ENCODE data around the gene BCL2L13.

Gene BCL2L13, protein sequence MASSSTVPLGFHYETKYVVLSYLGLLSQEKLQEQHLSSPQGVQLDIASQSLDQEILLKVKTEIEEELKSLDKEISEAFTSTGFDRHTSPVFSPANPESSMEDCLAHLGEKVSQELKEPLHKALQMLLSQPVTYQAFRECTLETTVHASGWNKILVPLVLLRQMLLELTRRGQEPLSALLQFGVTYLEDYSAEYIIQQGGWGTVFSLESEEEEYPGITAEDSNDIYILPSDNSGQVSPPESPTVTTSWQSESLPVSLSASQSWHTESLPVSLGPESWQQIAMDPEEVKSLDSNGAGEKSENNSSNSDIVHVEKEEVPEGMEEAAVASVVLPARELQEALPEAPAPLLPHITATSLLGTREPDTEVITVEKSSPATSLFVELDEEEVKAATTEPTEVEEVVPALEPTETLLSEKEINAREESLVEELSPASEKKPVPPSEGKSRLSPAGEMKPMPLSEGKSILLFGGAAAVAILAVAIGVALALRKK

DNA sequence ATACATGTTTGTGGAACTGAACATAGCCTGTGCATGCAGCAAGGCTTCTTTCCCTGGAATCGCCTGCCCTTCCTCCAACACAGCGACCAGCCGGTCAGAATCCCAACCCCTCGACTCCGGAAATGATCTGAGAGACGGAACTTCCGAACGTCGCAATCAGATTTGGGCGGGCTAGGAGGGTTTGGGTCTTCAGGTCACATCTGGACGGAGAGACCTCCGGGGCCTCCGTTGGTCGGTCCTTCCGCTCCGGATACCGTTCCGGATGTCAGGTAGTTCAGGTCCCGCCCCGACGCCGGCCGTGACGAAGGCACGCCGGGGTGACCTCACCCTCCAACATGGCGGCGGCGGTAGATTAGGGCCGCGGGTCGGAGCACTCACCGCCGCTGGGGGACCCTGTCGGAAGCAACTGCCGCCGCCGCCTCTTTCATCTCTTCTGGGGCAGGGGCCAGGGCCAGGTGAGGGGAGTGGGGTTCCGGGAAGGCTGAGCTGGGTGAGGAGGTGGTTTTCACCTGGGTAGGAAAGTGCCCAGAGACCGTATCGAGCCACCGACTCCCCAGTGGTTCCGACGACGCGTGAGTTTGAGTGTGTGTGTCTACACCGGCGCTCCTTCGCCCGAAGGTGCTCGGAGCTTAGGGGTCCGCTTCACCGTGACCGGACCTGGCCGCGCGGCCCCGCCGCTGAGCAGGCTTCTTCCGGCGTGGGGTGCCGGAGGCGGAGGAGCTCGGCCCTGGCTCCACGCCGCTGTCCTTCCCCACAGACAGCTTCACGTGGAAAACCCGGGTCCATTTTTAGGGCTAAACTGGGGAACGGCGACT is at the start of gene BCL2L13:
TSS of gene BCL2L13 (plus strand) at position 326 of the 815 bp plus-strand sequence. CDS start 16,955 bp downstream, outside the sequence.
- DNase-seq, result peak; percentile 96

- DNase-seq, result no peak
Measured at GRCh38 chr22:17589810-17590375, 48.7 kb upstream of the BCL2L13 start.

GRCh38 chr22:17590586-17590985 is 48.0 kb upstream of the BCL2L13 start:
- DNase-seq, result no peak

DNA sequence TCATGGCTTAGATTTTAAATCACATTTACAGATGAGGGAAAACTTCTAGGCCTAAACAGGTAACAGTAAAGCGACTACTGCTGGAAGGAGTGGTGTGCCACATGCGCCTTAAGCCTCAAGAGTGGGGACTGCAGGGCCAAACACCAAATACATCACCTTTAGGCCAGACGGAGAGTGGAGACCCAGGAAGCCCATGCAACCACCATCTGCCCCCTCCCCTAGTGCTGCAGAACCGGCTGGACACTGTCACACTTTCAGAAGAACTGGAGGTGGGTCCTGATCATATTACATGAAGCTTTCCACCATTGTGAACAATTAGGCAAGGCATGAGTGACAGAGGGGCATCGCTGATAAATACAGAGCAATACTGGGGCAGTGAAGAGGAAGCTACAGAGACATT is 46.4 kb upstream of the BCL2L13 start:
- no peak for DNase-seq

DNA sequence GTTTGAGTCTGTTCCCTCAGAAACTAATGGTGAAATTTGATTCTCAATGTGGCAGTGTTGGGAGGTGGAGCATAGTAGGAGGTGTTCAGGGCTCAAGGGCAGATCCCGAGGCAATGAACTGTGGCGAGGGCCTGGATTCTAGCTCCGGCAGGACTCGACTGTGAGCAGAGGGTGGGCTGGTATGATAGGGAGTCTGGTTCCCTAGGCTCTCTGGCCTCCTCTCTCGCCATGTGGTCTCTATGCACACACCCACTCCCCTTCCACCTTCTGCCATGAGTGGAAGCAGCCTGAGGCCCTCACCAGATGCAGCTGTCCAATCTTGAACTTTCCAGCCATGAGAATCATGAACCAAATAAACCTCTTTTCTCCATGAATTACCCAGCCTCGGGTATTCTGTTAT is 42.3 kb upstream of the BCL2L13 start:
- DNase-seq, result no peak

DNA sequence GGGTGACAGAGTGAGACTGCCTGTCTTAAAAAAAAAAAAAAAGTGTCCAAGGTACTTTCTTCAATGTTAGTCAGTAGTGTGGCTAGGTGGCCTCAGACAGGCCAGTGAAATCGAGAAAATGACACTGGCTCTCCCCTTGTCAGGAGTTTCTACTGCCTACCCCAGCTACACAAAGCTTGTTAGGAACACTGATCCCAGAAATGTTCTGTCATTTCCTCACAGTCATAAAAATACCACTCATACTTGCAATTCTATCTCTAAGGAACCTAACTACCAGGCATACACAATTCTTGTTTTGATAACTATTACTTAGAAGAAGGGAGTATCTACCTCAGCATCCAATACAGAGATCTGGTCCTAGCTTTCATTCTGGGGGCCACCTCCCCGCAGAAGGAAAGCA is 41.3 kb upstream of the BCL2L13 start:
- no peak for DNase-seq

DNA sequence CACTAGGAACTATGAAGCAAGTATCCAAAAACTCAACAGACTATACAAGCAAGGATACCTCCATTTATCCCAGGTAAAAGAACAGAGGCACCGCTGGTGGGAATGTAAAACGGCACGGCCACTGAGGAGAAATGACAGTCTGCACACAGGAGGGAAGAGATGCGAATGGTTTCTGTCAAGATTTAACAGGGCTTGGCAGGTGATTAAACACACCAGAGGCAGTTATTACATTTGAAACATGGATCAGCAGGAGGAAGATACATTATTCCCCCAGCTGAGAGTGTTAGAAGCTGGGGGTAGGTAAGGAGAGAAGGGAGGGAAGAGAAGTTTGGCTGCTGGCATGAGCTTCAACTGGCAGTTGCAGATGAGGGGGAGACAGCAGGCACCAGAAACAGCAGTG is 40.2 kb upstream of the BCL2L13 start:
- no peak for DNase-seq

GRCh38 chr22:17601031-17601430 is 37.5 kb upstream of the BCL2L13 start:
- no peak for DNase-seq

DNA sequence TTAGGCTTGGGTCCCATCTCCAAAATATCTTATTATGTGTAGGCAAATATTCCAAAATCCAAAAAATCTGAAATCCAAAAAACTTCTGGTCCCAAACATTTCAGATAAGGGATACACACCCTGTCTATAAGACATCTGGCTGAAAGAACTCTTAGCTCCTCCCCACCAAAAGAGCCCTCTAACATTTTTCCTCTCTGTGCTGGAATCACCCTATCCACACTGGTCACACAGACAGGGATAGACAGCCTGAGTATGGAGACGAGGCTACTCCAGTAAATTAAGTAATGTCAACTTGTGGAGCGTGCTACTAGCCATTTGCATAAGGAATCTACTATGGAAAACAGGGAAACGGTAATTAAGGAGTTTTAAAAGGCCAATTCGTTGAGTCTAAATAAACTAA is 34.9 kb upstream of the BCL2L13 start:
- no peak for DNase-seq

GRCh38 chr22:17606496-17606895 is 32.1 kb upstream of the BCL2L13 start:
- DNase-seq, result no peak

- DNase-seq, result no peak
Measured at GRCh38 chr22:17607891-17608521, 30.6 kb upstream of the BCL2L13 start.

GRCh38 chr22:17612057-17612456 is 26.5 kb upstream of the BCL2L13 start:
- no peak for DNase-seq

DNA sequence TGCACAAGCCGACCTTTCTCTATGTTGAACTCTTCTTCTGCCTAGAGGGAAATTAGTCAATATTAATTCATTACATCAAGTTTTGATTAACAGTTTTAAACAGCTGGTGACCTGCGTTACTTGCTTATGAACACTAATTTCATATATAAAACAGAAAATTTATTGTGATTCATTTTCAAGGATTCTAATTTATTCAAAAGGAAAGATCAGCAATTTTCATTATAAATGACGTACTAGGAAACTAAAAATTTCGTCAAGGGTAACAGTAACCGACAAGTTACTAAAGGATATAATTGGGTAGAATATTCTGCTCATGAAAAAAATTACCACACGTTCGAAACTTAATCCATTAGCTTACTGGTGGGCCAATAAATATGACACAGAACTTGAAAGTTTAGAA is 25.3 kb upstream of the BCL2L13 start:
- no peak for DNase-seq

- no peak for DNase-seq
Measured at GRCh38 chr22:17627961-17628405, 10.6 kb upstream of the BCL2L13 start.

DNA sequence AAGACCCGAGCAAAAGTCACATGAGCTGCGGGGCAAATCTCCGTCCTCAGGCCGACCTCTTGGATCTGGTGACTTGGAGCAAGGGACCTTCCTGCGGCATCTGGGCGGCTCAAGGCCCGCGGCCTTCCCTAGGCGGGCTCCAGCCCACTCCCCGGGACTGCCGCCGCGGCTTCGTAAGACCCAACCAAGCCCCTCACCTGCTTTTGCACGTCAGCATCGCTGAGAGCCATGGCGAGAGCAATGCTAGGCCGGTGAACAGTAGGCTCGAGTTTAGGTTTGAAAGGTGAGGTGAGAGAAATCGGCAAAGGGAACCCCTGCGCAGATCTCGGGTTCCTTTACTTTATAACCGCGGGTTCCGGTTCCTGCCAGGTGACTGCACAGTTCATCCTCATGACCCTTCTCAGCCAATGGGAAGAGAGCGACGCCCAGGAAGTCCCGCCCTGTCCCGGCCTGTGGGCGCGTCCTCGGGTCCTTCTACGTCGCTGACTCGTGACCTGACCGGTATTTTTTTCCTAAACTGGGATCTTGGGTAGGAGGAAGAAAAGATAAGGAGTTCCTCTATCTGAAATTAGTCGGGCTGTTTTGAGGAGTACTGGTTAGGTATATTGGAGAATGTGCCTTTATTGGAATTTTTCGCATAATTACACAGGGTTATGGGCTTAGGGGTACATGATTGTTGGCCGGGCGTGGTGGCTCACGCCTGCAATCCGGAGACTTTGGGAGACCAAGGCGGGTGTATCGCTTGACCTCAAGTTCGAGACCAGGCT is 10.0 kb upstream of the BCL2L13 start, which contains the start of gene ATP6V1E1:
TSS of gene ATP6V1E1 (minus strand) at position 344 of the 767 bp plus-strand sequence. CDS start at position 230, 114 bp downstream.
- DNase-seq, result peak; percentile 99

DNA sequence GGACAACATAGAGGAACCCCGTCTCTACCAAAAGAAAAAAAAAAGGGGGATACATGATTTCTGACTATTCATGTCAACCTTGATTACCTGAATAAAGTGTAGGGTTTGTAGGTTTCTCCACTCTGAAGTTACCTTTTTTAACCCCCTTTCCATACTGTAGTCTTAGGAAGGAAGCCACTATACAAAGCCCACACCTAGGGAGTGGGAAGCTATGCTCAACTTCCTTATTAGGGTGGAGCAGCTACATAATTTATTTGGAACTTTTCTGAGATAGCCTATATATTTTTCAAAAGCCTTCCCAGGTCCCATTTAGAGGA is 9.4 kb upstream of the BCL2L13 start:
- DNase-seq, result no peak

DNA sequence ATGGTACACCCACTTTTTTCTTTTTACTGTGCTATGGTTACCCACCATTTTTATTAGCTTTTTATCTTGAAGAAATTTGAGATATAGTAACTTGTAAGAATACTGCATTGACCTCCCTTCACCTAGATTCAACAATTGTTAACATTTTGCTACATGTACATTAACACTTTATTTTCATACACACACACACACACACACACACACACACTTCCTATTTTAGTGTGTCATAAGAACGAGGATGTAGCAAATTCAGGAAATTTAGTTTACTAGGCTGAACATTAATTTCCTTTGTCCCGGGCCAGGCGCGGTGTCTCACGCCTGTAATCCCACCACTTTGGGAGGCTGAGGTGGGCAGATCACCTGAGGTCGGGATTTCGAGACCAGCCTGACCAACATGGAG is 8.9 kb upstream of the BCL2L13 start:
- no peak for DNase-seq

DNA sequence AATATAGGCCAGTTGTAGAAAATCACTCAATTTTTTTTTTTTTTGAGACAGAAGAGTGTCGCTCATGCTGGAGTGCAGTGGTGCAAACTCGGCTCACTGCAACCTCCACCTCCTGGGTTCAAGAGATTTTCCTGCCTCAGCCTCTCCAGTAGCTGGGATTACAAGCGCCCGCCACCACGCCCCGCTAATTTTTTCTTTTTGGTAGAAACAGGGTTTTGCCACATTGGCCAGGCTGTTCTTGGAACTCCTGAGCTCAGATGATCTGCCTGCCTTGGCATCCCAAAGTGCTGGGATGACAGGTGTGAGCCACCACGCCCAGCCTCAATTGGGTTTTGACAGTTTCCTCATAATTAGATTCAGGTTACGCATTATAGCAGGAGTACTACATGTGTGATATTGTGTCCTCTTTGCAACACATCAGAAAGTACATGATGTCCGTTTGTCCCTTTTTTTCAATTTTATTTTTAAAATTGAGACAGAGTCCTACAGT is 7.4 kb upstream of the BCL2L13 start:
- DNase-seq, result no peak

GRCh38 chr22:17633217-17633997 is 5.2 kb upstream of the BCL2L13 start:
- DNase-seq, result peak; percentile 89

DNA sequence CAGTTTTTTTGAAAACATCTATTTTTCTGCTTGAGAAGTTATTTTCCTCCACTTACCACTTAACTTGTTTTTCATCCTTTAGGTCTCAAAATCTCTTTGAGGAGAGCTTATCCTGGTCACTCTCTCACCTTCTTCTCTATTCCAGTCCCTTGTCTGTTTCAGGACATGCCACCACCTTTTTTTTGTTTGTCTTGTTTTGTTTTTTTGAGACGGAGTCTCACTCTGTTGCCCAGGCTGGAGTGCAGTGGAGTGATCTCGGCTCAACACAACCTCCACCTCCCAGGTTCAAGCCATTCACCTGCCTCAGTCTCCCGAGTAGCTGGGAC is 4.6 kb upstream of the BCL2L13 start:
- DNase-seq, result no peak

DNA sequence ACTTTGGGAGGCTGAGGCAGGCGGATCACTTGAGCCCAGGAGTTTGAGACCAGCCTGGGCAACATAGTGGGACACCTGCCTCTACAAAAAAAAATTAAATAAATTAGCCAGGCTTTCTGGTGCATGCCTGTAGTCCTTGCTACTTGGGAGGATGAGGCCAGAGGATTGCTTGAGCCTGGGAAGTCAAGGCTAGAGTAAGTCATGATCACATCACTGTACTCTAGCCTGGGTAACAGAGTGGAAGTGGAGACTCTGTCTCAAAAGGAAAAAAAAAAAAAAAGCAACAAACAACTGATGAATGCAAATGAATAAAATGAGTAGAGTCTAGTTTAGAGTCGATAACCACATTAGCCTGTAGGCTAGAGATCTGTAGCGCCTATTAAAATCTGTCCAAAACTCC is 3.9 kb upstream of the BCL2L13 start:
- DNase-seq, result no peak

Data from islet precursor cell (in vitro differentiated cells).